Coronary artery (tissue), 2 donors: ENCODE measurements around the gene TK2.
"Not testable (repeated sequence)": the region's sequence is repeated elsewhere in the genome, so short reads cannot be mapped to it uniquely, and the experiment has no call there.

Experiments
- DNase-seq: peaks from one replicate; pipeline ENCODE4 v3.0.0-alpha.2; 2017; ENCODE audit warnings: low spot score
- H3K27ac ChIP-seq, 2 donors: fragments of 200-600 bp; sonication (generic); one replicate each; pipeline ENCODE4 v1.5.1; 2016 to 2019
- H3K4me3 ChIP-seq: fragments of 200-600 bp; sonication (generic); 2 replicates; pipeline ENCODE4 v1.5.1; 2016; ENCODE audit warnings: mild to moderate bottlenecking, moderate library complexity
- CTCF ChIP-seq: fragments of 200-600 bp; sonication (generic); IDR thresholded peaks from one replicate; pipeline ENCODE4 v1.5.1; 2019; ENCODE audit warnings: antibody characterized with exemption

The TK2 gene

GRCh38 chr16:66549284-66550131, at the start of gene TK2:
TSS of gene TK2 (minus strand) at chr16:66550122. CDS start at chr16:66550061, 61 bp downstream.
- H3K4me3 ChIP-seq = peak within 1 kb of the TSS; percentile 88
- H3K27ac ChIP-seq = peak within 1 kb of the TSS; percentile 95 to 96
- no peak for TF ChIP-seq CTCF
- DNase-seq = no peak

GRCh38 chr16:66598111-66598510, 48.2 kb upstream of the TK2 start:
- TF ChIP-seq CTCF = no peak
- no peak overlapping the region for H3K4me3 ChIP-seq
- DNase-seq = no peak
- no peak overlapping the region for H3K27ac ChIP-seq

DNA sequence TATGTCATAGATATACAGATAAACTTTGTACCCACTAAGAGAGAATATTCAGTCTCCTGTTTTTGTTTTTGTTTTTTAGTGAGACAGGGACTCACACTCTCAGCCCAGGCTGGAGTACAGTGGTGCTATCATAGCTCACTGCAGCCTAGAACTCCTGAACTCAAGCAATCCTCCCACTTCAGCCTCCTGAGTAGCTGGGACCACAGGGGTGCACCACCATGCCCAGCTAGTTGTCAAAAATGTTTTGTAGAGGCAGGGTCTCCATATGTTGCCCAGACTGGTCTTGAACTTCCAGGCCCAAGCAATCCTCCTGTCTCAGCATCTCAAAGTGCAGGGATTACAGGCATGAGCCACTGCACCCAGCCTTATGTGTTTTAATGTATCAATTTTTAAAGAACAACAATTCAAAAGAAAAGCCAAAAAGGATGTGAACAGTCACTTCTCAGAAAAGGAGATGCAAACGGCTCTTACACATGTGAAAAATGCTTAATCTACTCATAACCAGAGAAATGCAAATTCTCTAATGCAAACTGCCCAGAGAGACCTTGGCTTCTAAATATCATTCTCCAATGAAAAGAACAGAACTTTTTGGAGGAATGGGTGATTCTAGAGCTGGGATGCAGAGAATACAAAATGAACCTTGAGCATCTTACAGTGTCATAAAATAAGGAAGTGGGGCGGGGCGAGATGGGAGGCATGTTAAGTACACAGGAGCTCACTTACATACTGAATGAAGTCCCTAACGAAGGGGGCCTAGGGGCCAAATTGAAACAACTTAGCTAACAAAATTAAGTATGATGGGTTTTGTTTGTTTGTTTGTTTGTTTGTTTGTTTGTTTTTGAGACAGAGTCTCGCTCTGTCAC, 47.3 kb upstream of the TK2 start:
- no peak for DNase-seq
- Histone ChIP-seq H3K4me3 (no peak overlapping the region), H3K27ac (no peak overlapping the region)
- TF ChIP-seq CTCF = no peak

- DNase-seq, H3K27ac ChIP-seq, H3K4me3 ChIP-seq: not testable (repeated sequence)
Measured at GRCh38 chr16:66596559-66596958, 46.6 kb upstream of the TK2 start.

DNA sequence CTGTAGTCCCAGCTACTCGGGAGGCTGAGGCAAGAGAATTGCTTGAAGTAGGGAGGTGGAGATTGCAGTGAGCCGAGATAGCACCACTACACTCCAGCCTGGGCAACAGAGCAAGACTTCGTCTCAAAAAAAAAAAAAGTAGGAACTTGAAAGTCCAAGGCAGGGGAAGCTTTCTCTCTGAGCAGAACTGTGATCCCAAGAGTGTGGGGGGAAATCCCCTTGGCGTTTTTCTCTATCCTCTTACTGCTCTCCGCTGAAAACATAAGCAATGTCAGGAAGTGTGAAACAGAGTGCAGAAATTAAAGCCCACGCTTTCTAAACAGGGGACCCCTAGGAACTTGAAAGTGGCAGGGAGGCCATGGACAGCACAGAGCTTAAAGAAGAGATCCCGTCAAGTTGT, 44.8 kb upstream of the TK2 start:
- Histone ChIP-seq H3K4me3 (no peak overlapping the region), H3K27ac (no peak overlapping the region)
- TF ChIP-seq CTCF = no peak
- no peak for DNase-seq

- DNase-seq = no peak
- Histone ChIP-seq H3K27ac (no peak overlapping the region), H3K4me3 (no peak overlapping the region)
- no peak for TF ChIP-seq CTCF
Measured at GRCh38 chr16:66592814-66593213, 42.9 kb upstream of the TK2 start.

- no peak overlapping the region for H3K27ac ChIP-seq
- TF ChIP-seq CTCF = no peak
- DNase-seq = no peak
- H3K4me3 ChIP-seq = no peak overlapping the region
Measured at GRCh38 chr16:66592241-66592640, 42.3 kb upstream of the TK2 start.
